NCI-H748 treated with DMSO at 0.1 percent for 48 hours (cell line): Measurements from ENCODE around the gene RPUSD4.

Experiments used
- DNase-seq: peaks from one replicate; lab custom pipeline; 2025; lab: John Stamatoyannopoulos, UW

Gene RPUSD4

DNA sequence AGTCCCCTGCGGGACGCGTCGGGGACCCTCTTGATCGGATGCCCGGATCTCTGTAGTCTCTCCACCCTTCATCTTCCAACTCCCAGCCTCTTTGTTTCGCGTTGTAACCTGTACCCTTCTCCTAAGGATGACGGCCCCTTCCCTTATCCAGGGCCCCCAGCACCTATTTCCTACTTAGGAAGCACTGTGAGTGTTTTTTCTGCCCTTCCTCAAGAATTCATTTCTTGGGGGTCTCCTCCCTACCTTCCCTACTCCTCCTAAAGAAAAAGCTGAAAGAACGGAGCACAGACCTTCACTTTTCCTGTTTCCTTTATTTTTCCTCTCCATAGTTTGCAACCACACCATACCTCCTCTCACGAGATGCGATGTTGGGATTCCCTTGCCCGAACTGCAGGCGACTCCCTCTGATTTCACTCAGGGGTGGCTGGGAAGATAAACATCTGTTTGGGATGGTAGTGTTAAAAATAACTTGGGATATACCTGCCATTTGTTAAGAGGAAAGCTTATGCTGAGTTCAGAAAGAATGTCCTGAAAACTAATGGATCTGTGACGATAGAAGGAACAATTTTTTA lies 725 bp upstream of the RPUSD4 start:
- DNase-seq: no peak

DNA sequence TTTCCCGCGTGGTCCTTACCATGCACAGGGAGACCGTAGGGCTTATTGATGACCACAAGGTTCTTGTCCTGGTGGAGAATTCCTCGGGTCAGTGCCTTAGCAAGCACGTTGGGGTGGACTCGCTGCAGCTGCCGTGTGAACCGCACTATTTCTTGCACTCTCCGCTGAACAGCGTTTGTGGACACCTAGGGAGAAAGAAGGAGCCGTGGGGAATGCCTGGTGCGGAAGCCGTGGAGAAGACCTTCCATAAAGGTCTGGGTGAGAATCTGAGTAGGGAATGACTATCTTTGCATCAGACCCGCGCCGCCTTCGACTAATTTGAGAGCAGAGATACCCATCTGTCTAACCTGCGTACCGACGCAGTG lies 597 bp downstream of the RPUSD4 start:
- DNase-seq: no peak

DNA sequence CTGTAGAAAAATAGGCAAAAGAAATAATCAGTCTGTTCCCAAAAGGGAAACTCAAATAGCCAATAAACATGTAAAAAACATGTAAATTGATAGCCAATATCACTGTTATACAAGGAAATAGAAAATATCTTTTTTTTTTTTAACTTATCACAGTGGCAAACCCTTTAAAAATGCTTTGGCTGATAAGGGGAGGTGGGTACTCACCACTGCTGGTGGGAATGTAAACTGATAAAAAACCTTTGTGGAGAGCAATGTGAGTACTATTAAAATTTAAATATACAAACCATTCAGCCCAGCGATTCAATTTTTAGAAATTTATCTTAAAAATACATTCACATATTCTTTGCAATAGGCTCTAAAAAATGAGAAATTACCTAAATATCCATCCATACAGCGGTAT lies 3.6 kb downstream of the RPUSD4 start:
- DNase-seq: no peak

DNA sequence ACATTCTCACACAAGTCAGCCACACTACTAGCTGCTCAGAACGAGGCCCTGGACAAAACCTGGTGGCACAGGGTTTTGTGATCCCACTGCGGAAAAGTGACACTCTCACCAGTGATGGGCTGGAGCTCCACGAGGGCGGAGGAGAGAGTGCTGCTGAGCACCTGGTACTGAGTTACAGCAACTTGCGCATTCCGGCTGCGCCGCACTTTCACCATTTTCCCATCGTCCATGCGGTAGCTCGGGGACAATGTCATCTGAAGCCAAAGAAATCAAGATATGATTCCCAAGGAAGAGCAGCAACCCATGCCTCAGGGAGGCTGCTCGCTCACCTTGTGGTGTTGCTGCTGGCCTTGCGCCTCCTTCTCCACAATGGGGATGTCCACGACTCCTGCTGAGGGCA lies 6.1 kb downstream of the RPUSD4 start:
- no peak for DNase-seq

DNA sequence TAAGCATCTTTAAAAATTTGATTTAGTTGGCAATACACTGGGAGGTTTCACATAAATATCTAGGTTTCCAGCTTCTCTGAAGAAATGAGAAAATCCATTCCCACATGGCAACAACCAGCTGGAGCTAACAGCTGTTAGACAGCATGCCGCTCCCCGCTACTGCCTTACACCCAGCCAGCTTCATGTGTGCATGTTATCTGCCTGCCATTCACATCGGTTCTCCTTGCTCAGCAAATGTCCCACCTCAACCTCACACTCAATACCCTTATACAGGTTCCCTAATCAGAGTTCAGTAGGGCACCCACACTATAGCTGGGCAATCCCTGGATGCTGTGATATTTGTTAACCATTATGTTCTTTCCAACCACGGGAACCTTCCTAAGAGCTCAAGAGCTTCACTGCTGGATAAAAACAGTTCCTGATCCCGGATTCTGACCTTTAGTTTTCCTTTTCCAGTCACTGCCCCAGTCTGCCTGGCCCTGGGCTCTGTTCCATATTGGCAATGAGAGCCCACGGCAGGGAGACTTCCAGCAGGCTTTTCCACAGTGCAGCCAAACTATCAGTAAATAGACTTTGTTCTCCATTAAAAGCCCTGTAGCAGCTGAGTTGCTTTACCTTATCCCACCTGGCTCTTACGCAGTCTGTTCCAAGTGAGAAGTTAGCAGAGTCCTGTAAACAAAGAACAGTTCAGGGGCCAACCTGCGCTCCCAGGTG lies 8.6 kb downstream of the RPUSD4 start:
- DNase-seq: no peak

DNA sequence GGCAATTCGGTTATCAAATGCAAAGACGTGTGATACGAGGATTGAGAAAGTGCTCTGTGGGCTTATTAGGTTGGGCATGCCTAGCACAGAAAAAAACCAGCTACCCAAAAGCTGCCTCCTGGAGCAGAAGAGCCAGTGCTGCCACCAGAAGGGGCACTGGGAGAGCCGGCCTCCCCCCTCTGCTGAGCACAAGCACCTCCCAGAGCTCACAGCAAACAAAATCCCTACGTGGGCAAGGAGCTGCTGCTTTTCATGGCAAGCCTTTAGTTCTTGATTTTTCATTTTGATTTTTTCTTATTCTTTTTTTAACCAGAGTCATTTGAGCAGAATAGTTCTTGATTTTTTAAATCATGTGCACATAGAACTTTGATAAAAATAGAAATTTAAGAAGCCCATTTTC lies 12.8 kb downstream of the RPUSD4 start:
- DNase-seq: no peak

DNA sequence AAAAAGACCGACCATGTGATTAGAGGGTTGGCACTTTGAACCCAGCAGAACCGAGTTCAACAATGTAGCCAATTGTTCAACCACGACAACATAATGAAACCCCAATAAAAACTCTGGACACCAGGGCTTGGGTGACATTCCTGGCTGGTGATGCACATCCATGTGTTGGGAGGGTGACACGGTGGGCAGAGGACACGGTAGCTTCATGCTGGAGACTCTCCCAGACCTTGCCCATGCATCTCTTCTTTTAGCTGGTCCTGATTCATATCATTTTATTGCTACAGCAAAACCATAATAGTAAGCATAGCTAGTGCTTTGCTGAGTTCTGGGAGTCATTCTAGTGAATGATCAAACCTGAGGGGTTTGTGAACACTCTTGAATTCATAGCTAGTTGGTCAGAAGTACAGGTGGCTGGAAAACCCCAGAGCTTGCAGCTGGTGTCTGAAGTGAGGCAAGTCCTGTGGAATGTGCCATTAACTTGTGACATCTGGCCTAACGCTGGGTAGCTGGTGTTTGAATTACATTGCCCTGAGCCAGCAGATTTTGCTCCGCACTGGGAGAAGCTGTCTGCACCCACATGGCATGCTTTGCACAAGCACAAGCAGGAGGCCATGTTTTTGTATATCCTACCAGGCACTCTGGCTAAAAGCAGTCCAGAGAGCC lies 14.0 kb downstream of the RPUSD4 start:
- no peak for DNase-seq

DNA sequence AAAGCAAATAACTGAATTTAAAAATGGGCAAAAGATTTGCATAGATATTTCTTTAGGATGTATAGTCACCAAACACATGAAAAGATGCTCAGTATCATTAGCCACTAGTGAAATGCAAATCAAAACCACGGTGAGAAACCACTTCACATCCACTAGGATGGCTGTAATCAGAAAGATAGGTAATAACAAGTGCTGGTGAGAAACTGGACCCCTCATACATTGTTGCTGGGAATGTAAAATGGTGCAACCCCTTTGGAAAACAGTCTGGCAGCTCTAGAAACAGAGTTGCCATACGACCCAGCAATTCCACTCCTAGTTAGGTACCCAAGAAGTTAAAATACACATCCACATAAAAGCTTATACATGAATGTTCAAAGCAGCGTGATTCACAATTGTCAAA lies 16.3 kb downstream of the RPUSD4 start:
- no peak for DNase-seq

DNA sequence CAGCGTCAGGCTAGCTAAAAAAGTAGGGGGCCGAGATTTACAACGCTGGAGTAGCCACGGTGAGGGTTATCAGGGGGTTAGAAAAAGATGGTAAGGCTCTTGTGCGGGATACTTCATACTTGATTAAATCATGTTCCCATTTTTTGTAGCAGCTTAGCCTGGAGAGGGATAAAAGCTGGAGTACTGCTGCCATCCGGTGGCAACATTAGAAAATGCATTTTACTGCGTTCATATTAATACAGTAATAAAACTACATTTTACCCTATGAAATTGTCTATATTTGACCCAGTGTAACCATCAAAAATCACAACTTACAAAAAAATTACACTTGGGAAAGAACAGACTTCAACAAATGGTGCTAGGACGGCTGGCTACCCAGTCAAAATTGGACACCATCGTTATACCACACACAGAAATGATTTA lies 17.3 kb downstream of the RPUSD4 start:
- no peak for DNase-seq

DNA sequence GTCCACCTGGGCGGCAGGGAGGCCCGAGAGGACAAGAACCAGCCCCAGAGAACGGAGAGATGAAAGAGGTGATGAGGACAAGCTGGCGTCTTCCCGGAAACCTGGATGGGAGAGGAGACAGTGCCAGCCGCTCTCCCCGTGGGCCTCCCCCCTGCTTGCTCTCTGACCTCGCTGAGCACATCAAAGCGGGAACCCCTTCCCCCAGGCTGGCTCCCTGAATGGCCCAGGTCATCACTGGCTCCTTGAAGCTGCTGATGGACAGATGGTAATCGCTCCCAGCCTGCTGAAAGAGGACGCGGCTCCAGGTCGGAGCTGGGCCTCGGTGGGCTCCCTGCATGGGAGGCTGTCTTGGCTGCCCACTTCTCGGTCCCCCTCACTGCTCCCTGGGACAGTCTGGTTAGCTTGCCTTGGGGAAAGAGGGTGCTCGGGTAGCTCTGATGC lies 18.4 kb downstream of the RPUSD4 start:
- no peak for DNase-seq

DNA sequence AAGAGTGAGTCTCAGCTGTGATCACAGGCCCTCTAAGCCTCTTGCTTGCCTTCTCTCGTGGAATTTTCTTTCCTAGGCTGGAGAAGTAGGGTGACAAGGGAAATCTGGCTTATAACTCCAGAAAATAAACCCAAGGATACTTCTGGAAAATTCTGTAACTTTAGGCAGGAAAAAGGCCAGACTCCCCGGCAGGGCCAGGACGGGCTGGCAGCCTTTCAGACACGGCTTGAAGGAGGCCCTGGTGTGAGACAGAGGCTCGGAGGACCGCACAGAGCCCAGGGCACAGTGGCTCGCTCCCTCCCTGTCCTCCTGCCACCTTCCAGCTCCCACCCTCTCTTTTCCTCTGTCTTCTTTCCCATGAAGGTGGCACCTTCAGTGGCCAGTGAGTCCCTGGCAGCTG lies 19.1 kb downstream of the RPUSD4 start:
- DNase-seq: no peak

DNA sequence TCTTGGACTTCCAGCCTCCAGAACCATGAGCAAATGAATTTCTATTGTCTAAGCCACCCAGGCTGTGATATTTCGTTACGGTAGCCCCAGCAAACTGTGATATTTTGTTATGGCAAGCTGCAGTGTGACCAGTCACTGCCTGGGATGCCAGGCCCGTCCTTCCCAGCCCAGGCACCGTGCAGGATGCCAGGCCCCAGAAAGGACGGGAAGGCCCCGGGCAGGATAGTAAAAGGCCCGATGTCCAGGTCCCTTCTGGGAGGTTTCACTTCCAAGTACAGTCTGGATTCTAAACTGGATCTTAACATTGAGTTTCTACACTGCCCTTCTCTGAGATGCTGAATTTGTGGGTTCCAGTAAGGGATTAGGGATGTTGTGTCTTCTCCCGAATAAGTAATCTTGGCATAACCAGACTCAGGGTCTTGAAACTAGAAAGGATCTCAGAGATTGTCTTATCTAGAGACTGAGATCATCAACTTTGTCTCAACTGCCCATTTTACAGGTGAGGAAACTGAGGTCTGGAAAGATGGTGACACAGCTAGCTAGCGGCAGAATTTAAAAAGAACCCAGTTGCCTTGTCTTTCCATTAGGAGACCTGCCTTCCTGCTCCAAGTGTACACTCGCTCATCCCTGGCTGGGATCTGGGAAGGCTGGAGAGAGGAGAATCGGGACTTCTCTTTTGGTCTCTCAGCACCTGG lies 19.9 kb downstream of the RPUSD4 start:
- no peak for DNase-seq

DNA sequence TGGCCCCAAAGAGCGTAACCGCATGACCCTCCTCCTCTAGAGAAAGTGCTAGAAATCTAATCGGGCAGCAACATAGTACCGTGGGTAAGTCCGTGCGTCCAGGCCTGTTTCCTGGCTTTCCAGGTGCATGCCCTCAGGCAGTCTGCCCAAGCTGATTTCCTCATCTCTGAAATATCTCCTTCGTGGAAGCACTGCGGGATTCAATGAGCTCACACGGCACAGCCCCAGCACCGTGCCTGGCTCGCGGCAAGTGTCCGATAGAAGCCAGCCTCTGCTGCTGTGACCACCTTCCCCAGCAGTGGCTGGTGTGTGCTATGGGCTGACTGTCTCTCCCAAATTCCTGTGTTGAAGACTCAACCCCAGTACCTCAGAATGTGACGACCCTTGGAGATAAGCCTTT lies 20.7 kb downstream of the RPUSD4 start:
- DNase-seq: no peak

DNA sequence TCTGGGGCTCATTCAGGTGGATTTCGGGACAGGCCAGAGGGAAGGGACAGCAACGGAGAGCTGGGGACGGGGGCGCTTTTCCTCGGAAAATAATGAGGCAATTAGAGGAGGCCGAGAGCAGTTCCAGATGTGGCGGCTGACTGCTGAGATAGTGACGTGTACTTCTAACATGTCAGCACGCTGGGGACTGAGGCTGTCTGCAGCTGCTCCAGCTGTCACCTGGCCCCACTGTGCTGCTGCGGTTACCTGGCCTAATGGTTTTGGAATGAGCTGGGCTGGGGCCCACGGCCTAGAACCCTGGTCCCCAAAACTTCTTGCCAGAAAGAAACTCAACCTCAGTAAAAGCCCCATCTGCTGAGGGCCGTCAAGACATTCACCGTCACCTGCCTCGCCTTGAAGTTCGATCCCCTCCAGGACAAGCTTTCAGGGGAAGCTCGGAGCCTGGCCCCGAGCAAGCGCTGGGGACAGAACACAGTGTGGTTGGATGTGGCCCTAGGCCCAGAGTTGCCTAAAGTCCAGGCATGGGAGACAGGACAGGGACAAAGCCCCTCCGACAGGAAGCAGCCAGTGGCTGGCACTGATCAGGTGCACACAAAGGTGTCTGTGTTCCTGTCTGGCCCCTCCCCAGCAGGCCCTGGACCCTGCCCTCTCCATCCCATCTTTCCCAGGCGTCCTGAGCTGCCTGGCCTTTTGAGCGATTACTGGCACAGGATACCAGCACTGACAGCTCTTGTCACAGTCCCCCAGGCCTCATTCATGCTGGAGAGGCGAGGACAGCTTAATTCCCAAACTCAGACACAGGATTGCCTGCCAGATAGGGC lies 22.1 kb downstream of the RPUSD4 start:
- no peak for DNase-seq

DNA sequence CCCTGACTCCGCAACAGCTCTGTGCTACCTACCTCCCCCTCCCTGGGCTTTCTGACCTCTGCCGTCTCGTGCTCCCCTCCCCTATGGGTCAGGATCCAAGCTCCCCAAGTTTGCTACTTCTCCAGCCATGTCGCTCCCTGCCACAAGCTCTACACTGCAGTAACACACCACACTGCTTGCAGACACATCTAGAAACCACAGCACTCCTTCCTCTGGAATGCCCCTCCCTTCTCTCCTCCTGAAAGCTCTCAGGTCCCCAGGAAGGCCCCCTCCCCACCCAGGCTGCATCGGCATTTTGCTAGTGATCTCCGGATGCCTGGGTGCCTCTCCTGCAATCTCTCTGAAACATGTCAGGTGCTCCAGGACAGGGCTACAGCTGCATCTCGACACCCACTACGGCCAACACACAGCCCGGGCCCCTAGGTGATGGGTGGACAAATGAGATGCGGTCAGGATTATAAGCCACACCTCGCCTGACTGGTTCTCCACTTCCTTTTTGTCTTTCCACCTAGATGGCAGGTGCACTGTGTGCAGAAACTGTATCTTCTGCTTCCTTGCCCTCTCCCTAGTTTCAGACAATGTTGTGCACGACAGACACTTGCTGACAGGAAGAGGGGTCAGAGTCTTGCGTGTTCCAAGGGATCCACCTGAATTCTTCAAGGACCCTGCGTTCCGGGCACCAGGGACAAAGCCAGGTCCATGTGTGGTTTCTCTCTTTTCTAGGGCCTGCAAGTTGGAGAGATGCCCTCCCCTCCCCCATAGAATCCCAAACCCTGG lies 22.9 kb downstream of the RPUSD4 start:
- no peak for DNase-seq

DNA sequence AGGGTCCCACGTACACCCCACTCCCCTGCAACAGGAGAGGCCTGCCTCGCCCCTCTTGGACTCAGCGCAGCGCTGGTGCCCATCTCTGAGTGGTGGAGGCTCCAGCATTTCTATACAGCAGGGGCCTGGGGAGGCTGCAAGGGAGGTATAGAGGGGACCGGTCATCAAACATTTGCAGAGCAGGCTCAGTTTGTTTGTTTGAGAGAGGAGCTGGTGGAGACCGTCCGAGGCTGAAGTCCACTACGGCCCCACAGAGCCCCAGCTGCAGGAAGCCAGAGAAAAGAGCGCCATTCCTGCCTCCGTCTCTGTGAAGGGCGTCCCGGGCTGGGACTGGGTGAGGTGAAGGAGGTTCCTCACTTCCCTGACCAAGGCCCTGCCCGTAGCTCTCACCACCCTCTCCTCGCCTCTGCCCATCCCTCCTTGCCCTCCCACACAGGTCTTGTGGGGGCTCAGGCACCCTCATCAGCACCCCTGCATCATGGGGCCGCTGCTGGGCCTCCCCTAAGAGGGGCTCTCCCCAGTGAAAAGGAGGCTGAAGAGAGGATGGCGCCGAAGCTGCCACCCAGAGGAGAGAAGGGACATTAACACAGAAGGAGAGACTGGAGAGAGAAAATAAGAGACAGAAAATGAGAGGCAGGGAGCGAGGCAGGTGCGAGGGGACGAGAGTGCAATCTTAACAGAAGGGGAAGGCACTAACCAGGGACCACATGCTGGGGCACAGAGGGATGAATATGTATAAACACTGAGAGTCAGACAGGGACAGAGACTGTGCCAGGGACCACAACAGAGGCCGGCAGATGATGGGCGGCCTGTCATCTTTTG lies 24.5 kb downstream of the RPUSD4 start:
- DNase-seq: no peak

DNA sequence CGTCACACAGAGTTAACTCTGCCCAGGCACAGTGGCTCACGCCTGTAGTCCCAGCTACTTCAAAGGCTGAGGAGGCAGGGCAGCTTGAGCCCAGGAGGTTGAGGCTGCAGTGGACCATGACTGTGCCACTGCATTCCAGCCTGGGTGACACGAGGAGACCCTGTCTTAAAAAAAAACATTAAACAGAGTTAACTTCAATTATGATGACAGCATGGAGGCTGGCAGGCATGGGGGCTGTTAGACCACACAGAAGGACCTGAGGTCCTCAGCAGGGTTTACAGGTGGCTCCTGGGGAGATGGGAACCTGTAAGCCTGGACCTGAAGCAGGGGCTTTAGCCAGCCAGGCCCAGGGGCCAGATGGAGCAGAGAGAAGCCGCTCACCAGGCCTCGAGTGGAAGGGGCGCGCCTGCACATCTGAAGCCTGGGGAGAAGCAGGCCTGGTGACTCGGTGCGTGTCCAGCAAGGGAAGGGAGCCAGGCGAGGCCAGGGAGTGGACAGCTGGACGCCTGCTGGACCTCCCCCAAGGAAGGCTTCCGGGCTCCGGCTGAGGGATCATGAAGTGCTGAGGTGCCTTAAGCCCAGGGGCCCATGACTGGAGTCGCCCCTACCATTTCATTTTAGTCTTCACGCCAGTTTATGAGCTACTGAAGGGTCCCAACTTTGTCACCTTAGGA lies 25.3 kb downstream of the RPUSD4 start:
- DNase-seq: no peak

DNA sequence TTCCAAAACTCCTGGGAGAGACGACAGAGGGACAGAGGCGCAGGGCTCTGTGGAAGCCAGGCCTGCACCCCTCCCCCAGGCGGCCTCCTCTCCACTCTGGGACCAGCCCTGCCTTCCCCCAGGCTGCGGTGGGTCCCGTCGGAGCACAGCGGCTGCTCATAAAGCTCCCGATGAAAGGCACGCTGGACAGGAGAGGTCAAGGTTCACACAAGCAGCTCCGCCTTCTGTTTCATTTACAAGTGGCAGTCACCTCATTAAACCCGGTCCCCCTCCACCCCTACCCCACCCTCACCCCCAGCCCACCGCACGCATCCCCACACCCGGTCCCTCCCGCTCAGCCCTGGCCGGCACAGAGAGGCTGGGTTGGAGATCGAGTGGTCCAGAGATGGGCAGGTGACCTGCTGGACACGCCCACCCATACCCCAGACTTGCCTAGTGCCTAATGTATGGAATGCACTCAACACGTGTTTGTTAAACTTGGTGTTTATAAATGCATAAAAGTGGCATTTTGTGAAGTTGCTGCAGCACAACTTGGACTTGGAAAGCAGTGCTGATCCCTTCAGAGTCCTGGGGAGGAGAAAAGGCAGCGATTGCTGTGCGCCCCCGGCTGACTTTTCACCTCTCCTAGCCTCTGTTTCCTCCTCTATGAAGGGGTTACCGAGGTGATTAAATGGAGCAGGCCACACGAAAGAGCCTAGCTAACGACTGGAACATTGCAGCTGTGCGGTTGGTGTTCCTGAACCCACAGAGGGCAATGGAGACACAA lies 26.0 kb downstream of the RPUSD4 start:
- DNase-seq: no peak

DNA sequence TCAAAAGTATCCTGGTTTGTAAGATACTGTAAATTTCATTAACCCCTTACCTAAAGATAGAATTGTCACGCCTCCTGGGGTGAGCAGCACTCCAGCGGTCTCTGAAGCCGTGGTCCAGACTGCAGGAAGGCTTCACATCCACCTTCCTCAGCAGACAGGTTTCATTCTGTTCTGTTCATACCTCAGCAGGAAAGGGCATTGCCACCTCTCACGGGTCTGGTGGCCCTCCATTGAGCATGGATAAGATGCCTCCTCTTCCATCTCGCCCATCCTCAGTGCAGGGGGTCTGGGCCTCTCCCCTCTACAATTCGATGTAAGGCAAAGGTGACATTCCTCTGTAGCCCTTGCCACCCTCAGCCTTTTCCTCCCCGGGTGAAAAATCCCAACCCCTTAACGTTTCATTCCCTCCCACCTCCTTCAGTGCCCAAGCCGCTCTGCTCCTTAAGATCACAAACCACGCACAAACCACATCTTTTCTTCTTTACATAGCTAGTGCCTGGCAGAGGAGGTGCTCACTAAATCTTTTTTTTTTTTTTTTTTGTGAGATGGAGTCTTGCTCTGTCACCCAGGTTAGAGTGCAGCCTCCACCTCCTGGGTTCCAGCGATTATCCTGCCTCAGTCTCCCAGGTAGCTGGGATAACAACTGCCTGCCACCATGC lies 28.5 kb downstream of the RPUSD4 start:
- DNase-seq: no peak
